Left colon (tissue), 2 donors: Measurements from ENCODE around the gene PPARD. TPM values are rescaled to one million over a fixed set of nuclear protein-coding genes. Genes with fewer than 3 reads are reported as not detected.
A peak's percentile ranks its signal among the peaks of the same experiment; 100 is the strongest.
"Not testable (repeated sequence)": the region's sequence is repeated elsewhere in the genome, so short reads cannot be mapped to it uniquely, and the experiment has no call there.

Source experiments
- ATAC-seq: fragments of 200-7000 bp; cut with Tn5 transposase; one replicate; pipeline ENCODE4 v1.9.1; 2020; ENCODE audit warnings: mild to moderate bottlenecking, moderate library complexity
- DNase-seq, 2 donors: peaks; one replicate each; pipeline ENCODE4 v3.0.0-alpha.2; 2020
- intact Hi-C, 2 donors: fragments of 100-400 bp; cut with DNase I in 1 of 2; cut with micrococcal nuclease in 1 of 2; formaldehyde crosslinking; loops; one replicate each; pipeline versions ENCODE4 v1.11.2 to v1.14.0; 2022; cut with DNase I, micrococcal nuclease
- total RNA-seq, 2 donors: library from RNA; stranded (reverse); fragmentation: NEBNext Ultra II Directional; extraction: Animal tissue kit (Norgen Biotek cat#: 25700); gene quantifications; one replicate each; pipeline ENCODE4 v1.2.1, GENCODE V29; 2021
- donor health status: DM: no; HTN: no; CAD: no.
- donor health status: DM: yes; HTN: yes; CAD: no.

PPARD gene
- total RNA-seq, 2 donors from 2014 or later = 36.0 to 68.0 TPM

DNA sequence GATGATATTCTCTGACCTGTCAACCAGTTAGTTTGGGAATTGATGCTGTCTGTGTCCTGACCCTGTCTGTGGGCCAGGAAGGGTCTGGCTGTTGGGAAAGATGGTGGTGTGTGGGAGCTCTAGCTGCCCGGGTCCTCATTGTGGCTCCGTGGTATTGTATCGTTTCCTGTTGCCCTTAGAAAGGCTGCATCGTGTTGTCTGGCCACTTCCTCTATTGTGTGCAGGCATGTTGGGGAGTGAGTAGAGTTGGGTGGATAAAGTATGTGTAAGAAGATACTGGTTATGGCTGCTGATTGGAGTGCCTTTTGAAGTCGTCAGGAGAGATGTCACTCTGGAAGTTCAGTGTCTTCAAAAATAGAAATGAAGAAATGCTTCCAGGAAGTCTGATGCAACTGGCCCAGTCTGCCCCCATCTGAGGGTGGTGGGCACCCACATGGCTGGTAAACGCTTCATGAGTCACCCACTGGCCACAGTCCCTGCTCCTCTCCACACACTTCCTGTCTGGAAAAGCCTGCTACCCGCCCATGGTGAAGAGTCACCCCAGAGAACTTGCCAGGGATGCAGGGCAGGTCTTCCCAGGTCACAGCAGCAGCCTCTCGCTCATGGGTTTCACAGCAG lies 27.9 kb downstream of the PPARD start:
- intact Hi-C loops = no loop called here
- peak in 1 of 2 donors; percentile 59 for DNase-seq
- ATAC-seq = peak; percentile 36

DNA sequence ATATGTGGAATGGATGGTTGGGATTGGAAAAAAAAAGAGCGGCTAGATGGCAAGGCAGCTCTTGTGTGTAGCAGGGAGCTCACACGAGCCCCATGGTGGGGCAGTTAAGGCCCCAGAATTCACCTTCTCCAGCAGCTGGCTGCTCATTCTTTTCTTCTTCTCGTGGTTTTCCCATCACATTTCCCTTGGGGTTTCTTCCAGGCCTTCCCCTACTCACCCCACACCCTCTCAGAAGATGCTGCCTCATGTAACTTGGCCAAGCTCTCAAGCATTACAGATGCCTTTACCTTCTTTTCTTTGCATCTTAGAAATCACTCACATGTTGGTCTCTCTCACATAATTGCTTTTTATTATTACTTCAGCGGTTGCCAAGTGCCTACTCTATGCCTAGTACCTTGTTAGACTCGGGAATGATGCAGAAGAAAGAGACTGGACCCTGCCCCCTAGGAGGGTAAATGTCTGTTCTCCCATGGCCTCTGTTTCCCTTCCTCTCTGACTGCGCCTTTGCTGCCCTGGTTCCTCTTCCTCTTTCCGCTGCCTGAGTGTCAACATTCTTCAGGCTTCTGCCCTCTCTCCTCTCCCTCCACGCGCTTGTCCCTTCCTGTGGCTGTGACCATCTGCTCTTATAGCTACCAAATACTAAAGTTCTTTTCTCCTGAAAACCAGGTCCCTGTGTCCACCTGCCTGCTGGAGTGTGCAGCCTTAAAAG lies 28.6 kb downstream of the PPARD start:
- peak; percentile 34 for ATAC-seq
- no peak for DNase-seq

DNA sequence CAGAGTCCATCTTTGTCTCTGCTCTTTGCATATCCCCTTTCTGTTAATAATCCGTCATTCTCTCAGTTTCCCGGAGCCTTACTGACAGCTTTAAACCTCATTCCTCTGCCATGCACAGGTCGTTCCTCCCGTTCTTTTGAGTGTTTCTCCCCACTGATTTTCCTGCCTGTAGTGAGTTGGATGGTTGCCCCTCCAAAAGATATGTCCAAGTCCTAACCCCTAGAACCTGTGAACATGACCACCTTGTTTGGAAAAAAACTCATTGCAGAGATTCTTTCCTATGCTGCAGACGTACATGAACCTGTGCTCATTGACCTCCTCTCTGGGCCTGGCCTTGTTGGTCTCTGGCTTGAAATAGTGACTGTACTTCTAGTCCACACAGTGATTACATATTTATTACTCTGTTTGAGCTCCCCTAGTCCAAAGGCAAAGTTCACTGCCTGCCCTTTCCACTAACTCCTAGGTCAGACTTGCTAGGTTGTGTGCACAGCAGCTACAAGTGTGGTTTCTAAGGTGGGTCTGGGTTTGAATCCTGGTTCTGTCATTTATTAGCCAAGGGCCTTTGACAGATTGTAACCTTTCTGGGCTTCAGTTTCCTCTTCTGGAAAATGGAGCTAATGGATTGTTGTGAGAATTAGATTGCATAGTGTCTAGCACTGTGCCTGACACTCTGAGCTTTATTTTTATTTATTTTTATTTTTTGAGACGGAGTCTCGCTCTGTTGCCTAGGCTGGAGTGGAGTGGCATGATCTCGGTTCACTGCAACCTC lies 29.3 kb downstream of the PPARD start:
- intact Hi-C loops = no loop called here
- ATAC-seq (peak; percentile 54), DNase-seq (no peak)

More for the DNA sequence above, 28.6 kb downstream of the PPARD start:
- intact Hi-C loops = no loop called here

DNA sequence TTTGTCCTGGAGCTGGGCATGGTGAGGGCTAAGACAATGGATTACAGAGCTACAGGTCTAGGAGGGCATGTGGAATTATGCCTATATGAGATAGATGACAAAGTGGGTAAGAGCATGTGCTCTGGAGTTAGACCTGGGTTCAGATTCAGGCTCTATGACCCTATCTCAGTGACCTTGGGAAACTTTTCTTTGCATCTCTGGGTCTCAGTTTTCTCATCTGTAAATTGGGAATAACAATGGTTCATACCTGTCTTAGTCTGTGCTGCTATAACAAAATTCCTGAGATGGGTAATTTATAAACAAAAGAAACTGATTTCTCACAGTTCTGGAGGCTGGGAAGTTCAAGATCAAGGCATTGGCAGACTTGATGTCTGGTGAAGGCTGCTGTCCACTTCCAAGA lies 30.3 kb downstream of the PPARD start:
- intact Hi-C loops = no loop called here
- DNase-seq (no peak), ATAC-seq (no peak)

DNA sequence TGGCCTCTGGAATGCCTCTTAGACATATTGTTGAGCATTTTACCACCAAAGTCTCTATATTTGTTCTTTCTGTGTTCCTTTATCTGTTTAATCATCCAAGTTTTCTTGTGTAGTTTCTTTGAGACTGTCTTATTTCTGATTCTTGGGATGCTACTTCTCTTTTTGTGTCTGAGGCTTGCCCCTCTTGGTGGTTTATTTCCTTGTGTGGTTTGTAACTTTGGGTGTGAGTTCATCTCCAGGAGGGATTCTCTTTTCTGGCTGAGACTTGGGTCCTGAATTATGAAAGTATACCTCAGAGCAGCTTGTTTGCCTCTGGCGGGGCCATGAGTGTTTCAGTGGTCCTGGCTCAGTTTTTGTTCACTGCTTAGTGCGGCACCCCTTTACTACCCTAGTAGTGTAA lies 33.9 kb downstream of the PPARD start:
- no peak for DNase-seq
- intact Hi-C loops = no loop called here
- no peak for ATAC-seq

DNA sequence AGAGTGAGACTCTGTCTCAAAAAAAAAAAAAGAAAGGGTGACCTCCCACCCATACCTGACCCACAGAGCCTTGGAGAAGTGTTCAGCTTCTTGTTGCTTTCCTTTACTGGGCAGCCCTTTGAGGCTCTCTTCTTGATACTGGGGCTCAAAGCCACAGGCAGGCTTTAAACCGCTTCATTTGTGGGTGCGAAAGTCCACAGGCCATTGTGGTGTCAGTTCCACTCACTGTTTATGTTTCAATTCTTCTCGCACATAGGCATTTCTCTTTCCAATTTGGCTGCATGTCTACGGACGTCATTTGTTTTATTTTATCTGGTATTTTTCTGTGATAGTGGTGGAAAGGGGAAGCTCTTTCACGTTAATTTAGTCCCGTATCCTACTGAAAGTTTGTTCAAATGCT lies 34.6 kb downstream of the PPARD start:
- ATAC-seq (no peak), DNase-seq (no peak)
- intact Hi-C loops = no loop called here

DNA sequence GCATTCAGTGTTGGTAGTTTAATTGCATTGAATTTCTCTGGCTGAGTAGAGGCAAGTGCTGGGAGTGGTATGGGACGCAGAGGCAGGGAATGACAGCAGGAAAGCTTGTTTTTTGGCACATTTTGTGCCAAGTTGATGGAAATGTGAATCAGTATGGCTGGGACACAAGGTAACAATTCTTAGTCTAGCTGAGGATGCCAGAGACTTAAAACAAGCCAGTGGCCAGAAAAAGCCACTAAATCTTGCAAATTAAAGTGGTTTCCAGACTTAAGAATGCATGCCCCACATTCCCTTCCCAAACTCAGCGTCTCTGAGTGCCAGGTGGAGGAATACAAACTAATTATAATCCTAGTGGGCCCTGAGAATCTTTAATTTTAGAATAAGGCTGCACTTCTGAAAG lies 35.9 kb downstream of the PPARD start:
- DNase-seq = no peak
- ATAC-seq = no peak
- intact Hi-C loops = no loop called here

DNA sequence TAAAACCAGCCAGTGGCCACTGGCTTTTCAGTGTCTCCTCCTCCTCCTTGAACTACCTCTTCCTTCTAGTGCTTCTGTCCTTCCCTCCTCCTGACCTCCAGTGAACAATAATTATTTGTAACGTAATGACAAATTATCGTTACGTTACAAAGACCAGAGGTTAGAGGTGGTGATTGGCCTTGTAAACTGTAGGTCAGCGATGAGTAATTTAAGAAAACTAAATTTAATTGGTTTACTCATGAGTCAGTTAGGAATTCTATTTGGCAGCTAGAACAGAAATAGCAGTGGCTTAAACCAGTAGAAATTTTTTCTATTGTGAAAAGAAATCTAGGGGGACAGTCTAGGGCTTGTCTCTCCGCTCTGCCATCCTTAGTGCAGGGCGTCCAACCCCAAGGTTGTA lies 38.8 kb downstream of the PPARD start:
- no peak for ATAC-seq
- DNase-seq = no peak
- intact Hi-C loops = no loop called here

DNA sequence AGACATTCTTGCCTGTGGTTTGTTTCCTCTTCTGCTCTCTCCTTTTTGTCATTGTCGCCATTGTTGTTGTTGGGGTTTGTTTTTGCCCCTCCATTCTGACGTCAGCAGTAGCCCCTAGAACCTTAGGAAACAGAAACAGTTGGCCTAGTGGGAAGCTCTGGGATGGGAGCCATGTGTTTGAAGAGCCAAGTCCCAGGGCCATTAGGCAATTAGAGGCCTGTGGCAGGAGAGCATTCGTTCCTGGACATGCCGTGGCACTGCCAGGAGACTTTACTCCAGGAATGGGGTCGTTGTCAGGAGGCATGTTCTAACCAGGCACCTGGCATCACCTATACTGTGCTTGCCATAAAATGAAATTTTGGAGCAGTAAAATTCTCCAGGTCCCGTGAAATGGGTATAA lies 39.7 kb downstream of the PPARD start:
- DNase-seq (no peak), ATAC-seq (no peak)
- intact Hi-C loops = no loop called here

DNA sequence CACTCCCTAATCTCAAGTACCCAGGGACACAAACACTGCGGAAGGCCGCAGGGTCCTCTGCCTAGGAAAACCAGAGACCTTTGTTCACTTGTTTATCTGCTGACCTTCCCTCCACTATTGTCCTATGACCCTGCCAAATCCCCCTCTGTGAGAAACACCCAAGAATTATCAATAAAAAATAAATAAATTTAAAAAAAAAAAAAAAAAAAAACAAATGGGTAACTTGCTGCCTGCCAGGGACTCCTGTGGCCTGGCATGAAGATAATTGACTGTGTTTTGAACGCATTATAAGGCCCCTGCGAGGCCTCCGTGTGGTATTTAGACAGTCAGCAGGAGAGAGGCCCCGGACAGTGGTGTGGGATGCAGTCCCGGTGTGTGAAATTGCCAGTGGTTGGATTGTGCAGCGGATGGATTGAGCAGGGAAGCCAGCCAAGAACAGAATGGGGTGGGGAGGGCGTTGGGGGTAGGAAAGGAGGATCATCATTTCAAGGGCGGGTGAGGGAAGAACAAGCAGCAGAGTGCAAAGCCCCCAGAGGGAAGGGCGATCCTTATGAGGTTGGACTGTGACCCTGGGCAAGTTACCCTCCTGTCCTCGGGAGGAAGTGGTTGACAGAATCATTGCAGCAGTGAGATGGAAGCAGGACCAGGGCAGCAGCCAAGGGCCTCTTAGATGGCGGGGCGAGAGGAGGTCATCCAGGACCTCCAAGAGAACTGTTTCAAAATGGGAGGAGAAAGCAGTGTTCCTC lies 43.3 kb downstream of the PPARD start:
- ATAC-seq (peak; percentile 71), DNase-seq (peak; percentile 29 to 40)
- intact Hi-C loops = no loop called here

DNA sequence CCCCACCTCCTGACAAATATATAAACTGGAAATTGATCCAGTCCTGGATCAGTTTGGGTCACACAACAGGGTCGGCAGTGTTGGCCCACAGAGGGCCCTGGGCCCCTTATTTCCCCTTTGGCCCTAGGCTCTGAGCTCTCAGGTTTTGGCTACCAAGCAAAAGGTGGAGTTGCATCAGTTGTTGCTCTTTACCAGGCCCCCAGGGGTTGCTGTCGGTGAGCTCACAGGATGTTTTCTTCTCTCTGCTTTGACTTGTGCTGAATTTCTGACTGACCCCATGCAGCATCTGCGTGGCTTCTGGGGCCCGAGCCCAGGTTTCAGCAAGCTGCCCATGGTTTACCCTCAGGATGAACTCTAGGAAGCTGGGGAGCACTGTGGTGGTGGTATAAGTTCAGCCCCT lies 44.6 kb downstream of the PPARD start:
- ATAC-seq (no peak), DNase-seq (no peak)
- intact Hi-C loops = no loop called here

DNA sequence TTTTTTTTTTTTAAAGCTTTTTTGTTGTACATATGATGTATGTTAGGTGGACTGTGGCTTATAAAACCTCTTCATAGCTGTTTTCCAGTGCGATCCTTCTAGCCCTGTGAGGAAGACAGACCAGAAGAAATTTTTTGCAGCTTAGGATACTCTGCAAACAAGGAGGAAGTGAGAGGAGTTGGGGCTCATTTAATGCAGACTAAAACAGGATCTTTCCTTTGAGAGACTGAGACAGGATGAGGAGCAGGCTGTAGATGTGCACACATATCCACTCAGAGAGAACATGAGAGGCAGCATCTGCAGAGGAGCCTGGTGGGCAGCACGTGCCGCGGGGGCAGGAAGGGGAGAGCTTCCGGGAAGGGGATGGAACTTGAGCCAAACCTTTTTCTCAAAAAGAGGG lies 45.7 kb downstream of the PPARD start:
- intact Hi-C loops = no loop called here
- no peak for DNase-seq
- no peak for ATAC-seq

DNA sequence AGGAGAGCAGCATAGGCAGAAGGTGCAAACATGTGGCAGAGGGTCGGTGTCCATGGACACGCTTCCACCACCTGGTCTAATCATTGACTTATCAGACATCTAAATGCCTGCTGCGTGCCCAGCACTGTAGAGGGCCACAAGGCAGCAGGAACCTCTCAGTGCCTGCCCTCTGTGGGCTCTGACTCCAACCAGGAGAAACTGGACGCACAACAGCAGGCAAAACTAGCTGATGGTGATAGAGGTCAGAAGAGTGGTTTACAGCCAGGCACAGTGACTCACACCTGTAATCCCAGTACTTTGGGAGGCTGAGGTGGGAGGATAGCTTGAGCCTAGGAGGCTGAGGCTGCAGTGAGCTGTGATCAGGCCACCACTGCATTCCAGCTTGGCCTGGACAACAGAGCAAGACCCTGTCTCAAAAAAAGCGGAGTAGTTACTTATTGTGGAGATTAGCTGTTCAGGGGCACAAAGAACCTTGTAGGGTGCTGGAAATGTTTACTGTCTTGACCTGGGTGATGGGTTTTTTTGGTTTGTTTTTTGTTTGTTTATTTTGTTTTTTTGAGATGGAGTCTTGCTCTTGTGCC lies 46.5 kb downstream of the PPARD start:
- DNase-seq (no peak), ATAC-seq (peak; percentile 37)
- intact Hi-C loops = no loop called here

DNA sequence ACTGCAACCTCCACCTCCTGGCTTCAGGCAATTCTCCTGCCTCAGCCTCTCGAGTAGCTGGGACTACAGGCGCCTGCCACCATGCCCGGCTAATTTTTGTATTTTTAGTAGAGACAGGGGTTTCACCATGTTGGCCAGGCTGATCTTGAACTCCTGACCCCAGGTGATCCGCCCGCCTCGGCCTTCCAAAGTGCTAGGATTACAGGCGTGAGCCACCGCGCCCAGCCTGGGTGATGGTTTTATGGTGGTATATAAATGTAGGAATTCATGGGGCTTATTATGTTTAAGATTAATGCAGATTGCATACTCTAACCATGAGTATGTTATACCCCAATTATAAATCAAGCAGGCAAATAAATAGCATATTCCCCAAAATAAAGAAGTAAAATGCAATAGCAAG lies 47.0 kb downstream of the PPARD start:
- peak; percentile 59 to 75 for DNase-seq
- peak; percentile 32 for ATAC-seq

DNA sequence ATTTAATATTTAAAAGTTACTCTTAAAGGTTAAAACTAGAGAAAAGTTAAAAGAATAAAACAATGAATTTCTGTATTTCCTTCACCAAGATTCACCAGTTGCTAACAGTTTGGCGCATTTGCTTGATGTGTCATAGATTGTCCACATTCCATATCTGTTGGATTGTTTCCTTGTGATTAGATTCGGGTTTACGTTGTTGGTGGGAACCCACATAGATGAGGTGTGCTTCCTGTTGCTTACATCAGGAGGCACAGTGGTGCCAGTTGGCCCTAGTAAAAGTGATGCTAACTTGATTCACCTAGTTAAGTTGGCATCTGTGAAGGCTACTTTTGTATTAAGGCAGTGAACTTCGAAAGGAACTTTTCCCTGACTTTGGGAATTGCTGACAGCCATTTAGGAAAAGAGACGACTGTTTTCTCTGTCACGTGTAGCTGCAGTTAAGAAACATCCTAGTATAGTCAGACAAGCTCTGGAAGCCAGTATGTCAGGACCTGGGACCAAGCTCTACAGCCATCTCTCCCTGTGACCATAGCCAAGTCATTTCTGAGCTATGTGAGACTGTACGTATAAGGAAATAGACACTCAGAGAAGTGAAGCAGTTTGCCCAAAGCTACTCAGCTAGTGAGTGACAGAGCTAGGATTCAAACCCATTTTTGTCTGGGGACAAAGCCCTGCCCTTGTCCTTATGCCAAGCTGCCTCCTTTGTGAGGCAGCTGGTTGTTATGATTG lies 49.0 kb downstream of the PPARD start:
- intact Hi-C loops = no loop called here
- no peak for DNase-seq
- ATAC-seq = peak; percentile 25

More for the DNA sequence above, 47.0 kb downstream of the PPARD start:
- intact Hi-C loops = not testable (repeated sequence)

DNA sequence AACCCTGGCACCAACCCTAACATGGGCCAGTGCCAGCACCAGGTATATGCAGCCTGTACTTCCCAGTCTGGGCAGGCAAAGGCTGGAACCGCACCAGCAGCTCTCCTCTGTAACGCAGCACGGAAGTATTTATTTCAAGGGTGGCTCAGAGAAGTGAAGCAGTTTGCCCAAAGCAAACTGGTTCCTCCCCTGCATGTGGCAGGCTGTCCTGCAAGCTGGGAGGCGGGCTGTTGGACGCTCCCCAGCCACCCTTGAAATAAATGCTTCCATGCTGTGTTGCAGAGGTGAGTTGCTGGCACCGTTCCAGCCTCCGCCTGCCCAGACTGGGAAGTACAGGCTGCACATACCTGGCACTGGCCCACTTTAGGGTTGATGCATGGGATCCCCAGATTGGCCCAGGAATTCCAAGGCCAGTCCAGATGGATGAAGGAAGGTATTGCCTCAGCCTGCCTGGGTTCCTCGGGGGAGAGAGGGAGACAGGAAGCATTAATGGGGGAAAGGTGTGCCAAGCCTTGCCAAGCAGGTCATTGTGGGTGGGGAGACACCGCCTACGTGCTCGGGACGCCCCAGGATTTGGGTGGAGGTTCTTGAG lies 49.8 kb downstream of the PPARD start:
- DNase-seq (peak; percentile 90 to 91), ATAC-seq (peak; percentile 79)
- intact Hi-C loops = no loop called here

DNA sequence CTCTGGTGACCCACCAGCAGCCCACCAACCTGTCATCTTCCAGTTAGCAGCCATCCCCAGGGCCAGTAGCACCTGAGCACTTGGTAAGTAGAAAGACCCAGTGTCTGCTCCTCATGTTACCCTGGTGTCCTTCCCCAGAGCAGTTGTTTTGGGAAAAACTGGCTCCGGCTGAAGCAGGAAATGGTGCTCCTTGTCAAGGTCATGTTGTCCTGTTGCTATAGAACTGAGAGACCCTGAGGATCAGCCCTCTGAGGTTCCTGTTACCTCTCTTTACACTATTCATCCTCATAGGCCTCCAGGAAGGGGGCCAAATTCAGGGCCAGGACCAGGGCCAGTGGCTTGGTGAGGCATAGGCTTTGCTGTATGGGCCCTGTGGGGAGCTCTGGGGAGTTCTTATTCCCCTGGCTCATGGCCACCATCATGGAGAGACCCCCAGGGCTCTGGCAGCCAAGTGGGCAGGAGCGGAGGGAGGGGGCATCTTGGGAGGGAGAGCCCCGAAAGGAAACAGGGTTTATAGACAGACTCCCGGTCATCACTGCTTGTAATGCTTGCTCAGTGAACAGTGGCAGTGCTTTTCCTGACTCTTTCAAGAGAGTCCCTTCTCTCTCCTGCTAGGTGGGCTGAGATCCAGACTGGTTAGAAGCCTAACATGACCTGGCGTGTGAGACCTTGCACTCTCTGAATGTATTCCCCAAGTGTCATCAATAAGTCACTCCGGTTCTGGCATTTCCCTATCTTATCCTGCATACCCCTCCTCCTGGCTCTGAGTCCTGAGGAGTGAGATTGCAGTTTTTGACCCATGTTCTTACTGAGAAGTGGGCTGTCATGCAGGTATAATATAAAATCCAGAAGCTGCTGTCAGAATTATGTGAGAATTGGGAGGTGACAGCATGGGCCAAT lies 50.7 kb downstream of the PPARD start:
- ATAC-seq (no peak), DNase-seq (no peak)
- intact Hi-C loops = no loop called here
